ENCODE data around the gene FGF11. TPM values are rescaled to one million over a fixed set of nuclear protein-coding genes. Genes with fewer than 3 reads are reported as not detected.

Gene FGF11
- total RNA-seq, 4 donors from 2014 or later = 0.88 to 1.3 (median 1.2) TPM; not detected in 1

DNA sequence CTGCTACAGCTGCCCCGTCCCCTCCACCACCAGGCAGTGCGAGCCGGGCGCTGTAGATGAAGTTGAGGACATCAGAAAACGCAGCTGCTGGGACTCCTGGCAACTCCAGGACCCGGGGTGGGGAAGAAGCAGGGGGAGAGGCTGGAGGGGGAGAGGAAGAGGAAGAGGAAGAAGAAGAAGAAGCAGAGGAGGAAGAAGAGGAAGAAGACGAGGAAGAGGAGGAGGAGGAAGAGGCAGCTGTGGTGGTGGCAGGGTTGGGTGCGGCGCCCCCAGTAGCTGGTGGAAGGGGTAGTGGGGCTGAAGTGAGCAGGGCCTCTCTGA is 27.0 kb downstream of the FGF11 start:
- TF ChIP-seq, protein P1, sequence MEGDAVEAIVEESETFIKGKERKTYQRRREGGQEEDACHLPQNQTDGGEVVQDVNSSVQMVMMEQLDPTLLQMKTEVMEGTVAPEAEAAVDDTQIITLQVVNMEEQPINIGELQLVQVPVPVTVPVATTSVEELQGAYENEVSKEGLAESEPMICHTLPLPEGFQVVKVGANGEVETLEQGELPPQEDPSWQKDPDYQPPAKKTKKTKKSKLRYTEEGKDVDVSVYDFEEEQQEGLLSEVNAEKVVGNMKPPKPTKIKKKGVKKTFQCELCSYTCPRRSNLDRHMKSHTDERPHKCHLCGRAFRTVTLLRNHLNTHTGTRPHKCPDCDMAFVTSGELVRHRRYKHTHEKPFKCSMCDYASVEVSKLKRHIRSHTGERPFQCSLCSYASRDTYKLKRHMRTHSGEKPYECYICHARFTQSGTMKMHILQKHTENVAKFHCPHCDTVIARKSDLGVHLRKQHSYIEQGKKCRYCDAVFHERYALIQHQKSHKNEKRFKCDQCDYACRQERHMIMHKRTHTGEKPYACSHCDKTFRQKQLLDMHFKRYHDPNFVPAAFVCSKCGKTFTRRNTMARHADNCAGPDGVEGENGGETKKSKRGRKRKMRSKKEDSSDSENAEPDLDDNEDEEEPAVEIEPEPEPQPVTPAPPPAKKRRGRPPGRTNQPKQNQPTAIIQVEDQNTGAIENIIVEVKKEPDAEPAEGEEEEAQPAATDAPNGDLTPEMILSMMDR (IDR thresholded peaks at IDR 0.05; ENCODE audit: low read depth) = no peak

- TF ChIP-seq, protein P1 (IDR thresholded peaks at IDR 0.05; ENCODE audit: low read depth) = no peak
These were observed 27.5 kb downstream of the FGF11 start for GRCh38 chr17:7466639-7467341.

- TF ChIP-seq, protein P1 (IDR thresholded peaks at IDR 0.05; ENCODE audit: low read depth) = no peak
These were observed 28.2 kb downstream of the FGF11 start for GRCh38 chr17:7467498-7467897.

DNA sequence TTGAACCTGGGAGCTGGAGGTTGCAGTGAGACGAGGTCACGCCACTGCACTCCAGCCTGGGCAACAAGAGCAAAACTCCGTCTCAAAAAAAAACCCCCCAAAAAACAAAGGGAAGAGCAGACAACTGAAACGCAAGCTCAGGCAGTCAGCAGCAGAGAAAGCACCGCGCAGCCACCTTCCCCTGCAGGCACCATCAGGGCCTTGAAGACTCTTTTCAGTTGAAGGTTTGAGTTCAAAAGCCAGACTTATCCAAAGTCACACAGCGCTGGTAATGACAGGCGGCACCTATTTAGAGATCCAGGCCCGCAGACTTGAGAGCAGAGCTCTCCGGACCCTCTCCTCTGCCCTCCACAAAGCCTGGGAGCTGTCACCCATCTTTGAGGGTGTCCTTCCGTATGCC is 29.0 kb downstream of the FGF11 start:
- TF ChIP-seq, protein P1 (IDR thresholded peaks at IDR 0.05; ENCODE audit: low read depth) = no peak

DNA sequence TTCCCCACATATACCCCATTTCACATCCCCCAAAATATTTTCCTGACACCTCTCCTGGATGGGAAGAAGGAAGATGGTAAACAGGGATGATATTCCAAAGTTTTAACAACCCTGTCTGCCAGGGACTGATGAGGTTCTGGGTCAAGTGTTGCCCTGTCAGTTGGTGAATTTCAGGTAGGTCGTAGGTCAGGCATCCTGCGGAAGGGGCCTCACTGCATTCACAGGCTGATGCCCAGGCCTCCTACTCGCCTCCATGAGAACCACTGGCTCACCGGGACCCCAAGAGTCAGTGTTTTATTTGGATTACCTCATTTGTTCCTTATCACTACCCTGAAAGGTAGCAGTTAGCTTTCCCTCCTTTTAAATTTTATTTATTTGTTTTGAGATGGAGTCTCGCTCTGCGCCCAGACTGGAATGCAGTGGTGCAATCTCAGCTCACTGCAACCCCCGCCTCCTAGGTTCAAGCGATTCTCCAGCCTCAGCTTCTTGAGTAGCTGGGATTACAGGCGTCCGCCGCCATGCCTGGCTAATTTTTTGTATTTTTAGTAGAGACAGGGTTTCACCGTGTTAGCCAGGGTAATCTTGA is 29.6 kb downstream of the FGF11 start:
- TF ChIP-seq, protein P1 (IDR thresholded peaks at IDR 0.05; ENCODE audit: low read depth) = no peak

DNA sequence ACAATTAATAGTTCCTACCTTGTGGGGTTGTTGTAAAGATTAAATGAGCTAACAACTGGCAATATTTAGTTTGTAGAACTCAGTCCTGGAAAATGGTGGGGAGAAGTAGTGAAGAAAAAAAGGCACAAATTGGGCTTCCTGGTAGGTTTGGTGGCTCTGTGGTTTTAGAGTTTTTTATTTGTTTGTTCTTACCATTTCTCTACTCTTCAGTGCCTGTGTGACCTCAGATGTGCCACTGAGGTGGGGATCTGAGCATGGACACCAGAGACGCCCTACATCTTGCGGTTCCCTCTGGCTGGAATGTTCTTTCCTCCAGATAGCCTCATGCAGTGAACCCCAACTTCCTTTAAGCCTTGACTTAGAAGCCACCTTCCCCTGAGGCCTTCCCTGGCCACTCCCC is 32.4 kb downstream of the FGF11 start:
- TF ChIP-seq, protein P1 (IDR thresholded peaks at IDR 0.05; ENCODE audit: low read depth) = no peak

- TF ChIP-seq, protein P1 (IDR thresholded peaks at IDR 0.05; ENCODE audit: low read depth) = no peak
These were observed 36.6 kb downstream of the FGF11 start for GRCh38 chr17:7475764-7476422.
